Activated CD4-positive, alpha-beta T cell treated with anti-CD3 and anti-CD28 coated beads, Interleukin-2, amount 10 ng/mL, durations not matched to agents 7 days and 5 days (primary cell): Measurements from ENCODE around the gene FBXL4. TPM values are rescaled to one million over a fixed set of nuclear protein-coding genes. Genes with fewer than 3 reads are reported as not detected.

Source experiments
- CTCF ChIA-PET: fragments of 350-600 bp; sonication (Branson Sonifier 250); formaldehyde crosslinking; loops from one replicate; lab custom pipeline; 2021; ENCODE audit warnings: antibody characterized with exemption; lab: Charles Lee
- POLR2A ChIA-PET: fragments of 350-600 bp; sonication (Branson Sonifier 250); formaldehyde crosslinking; loops from one replicate; lab custom pipeline; 2021; ENCODE audit warnings: antibody characterized with exemption; lab: Charles Lee
- DNase-seq: peaks from one replicate; pipeline ENCODE4 v3.0.0-alpha.2; 2020
- H3K27ac Mint-ChIP-seq: one replicate; pipeline ENCODE4 v1.8.0; 2021; ENCODE audit warnings: mild to moderate bottlenecking, moderate library complexity, mixed read lengths
- H3K27me3 Mint-ChIP-seq: one replicate; pipeline ENCODE4 v1.8.0; 2021; ENCODE audit warnings: mixed read lengths
- H3K36me3 Mint-ChIP-seq: one replicate; pipeline ENCODE4 v1.8.0; 2021; ENCODE audit warnings: low read depth, mixed read lengths
- H3K4me1 Mint-ChIP-seq: one replicate; pipeline ENCODE4 v1.8.0; 2021; ENCODE audit warnings: mixed read lengths
- H3K4me3 Mint-ChIP-seq: one replicate; pipeline ENCODE4 v1.8.0; 2021; ENCODE audit warnings: mild to moderate bottlenecking, moderate library complexity, mixed read lengths
- H3K9me3 Mint-ChIP-seq: one replicate; pipeline ENCODE4 v1.8.0; 2021; ENCODE audit warnings: mixed read lengths
- total RNA-seq, 2 experiments: library from RNA; stranded (reverse); gene quantifications; one replicate each; pipeline ENCODE4 v1.2.3, GENCODE V29; 2021

Gene FBXL4
- total RNA-seq, 2 experiments from 2014 or later, result 11.2 to 12.6 TPM

DNA sequence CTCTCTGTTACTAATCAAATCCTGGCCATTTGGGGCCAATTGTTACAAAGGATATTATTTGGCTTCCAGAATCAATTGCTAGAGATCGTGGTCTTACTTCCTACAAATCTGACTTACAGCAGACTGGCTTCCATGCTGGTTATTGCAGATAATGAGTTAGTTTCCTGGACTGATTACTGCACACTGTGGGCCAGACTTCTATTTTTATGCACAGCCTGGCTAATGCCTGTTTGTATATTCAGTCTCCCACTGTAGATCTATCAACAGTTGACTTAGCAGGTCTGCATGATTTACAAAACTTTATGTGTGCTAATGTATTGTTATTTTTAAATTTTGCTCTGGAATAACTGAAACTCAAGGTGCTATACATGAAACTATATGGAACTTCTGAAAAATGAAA lies 25.8 kb upstream of the FBXL4 start:
- H3K4me1 Mint-ChIP-seq, result peaks cover 2% of the 10 kb centered on the region
- H3K27me3 Mint-ChIP-seq, result peaks cover 9% of the 10 kb centered on the region
- H3K36me3 Mint-ChIP-seq, result no peaks in the 10 kb centered on the region
- no peak overlapping the region for H3K4me3 Mint-ChIP-seq
- no peaks in the 10 kb centered on the region for H3K9me3 Mint-ChIP-seq
- no peak overlapping the region for H3K27ac Mint-ChIP-seq
- POLR2A ChIA-PET, result no interaction called here
- DNase-seq, result no peak
- CTCF ChIA-PET, result interaction anchor here (0.6 kb wide), 1 partner anchor 225 kb away, joined by 6 read pairs; no protein-coding TSS in a partner anchor

DNA sequence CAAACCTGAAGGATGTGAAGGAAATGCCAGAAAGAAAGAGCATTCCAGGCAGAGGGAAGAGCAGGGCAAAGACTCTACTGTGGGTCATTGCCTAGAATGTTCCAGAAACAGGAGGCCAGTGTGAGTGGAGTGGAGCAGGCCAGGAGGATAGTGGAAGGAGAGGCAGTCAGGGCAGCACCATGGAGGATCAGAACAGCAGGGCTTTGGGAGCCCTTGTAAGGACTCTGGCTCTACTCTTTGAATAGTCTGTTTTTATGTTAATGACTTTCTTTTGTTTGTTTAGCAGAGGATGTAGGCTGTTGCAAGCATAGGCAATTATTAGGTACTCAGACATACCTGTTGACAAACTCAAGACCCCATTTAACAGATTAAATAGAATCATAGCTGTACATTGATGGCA lies 23.6 kb upstream of the FBXL4 start:
- Mint-ChIP-seq H3K27ac (no peak overlapping the region), H3K4me1 (no peaks in the 10 kb centered on the region), H3K9me3 (no peaks in the 10 kb centered on the region), H3K27me3 (peaks cover 10% of the 10 kb centered on the region), H3K36me3 (no peaks in the 10 kb centered on the region), H3K4me3 (no peak overlapping the region)
- CTCF ChIA-PET, result no interaction called here
- POLR2A ChIA-PET, result no interaction called here
- no peak for DNase-seq

DNA sequence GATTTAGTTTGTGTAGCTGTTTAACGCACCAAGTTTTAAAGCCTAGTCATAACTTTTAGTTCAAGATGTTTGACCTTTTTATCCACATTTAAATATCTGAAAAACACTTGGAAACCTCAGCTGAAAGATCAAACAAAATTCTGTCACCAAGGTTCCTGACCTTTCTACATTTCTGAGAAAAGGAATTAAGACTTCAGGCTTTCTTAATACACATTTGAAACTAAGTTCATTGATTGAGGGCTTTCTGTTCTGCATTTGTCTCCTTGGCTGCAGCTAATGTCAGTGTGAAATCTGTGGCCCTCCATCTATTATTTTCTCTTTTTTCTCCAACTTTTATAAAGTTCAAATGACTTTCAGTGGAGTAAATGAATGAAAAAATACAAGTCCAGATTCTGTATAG lies 22.7 kb upstream of the FBXL4 start:
- Mint-ChIP-seq H3K27ac (no peak overlapping the region), H3K27me3 (peaks cover 13% of the 10 kb centered on the region), H3K4me3 (no peak overlapping the region), H3K9me3 (no peaks in the 10 kb centered on the region), H3K4me1 (no peaks in the 10 kb centered on the region), H3K36me3 (no peaks in the 10 kb centered on the region)
- ChIA-PET POLR2A (no interaction called here), CTCF (interaction anchor here (0.7 kb wide), 2 partner anchors 44 to 198 kb away, joined by 3 to 4 read pairs; no protein-coding TSS in a partner anchor)
- DNase-seq, result no peak

DNA sequence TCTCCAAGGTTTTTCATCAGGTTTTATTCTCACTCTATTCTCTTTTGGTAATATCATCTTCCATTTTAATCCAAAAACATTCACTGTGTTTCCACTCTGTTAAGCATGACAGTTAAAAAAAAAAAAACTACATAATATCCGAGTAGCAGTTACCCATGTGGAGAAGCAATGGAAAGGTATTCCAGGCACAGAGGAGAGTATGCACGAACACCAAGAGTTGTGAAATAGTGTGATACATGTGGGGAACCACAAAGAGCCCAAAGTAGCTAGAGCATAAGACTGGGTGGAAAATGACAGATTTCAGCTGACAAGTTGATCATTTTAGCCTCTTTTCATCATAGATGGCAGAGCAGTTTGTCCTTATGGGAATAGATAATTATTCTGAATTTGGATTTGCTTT lies 19.9 kb upstream of the FBXL4 start:
- Mint-ChIP-seq H3K4me3 (no peak overlapping the region), H3K27ac (no peak overlapping the region), H3K4me1 (no peaks in the 10 kb centered on the region), H3K27me3 (peaks cover 33% of the 10 kb centered on the region), H3K36me3 (no peaks in the 10 kb centered on the region), H3K9me3 (no peaks in the 10 kb centered on the region)
- ChIA-PET POLR2A (no interaction called here), CTCF (no interaction called here)
- DNase-seq, result no peak

DNA sequence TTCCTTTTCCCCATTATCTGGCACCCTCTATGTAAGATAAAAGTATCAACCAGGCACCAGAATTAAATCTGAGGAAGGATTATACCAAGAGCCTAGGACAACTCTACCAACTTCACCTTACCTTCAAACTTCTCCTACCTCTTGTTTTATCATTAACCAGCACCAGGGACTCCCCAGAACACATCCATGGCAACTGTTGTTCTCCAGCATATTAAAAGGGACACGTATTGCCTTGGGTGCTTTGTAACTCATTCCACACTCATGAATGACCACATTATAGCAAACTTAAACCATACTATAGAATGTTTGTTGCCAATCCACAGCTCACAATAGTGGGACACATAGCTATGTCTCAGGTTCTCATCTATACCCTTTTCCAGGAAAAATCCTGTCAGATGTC lies 11.9 kb upstream of the FBXL4 start:
- H3K9me3 Mint-ChIP-seq, result no peaks in the 10 kb centered on the region
- ChIA-PET POLR2A (no interaction called here), CTCF (no interaction called here)
- H3K27me3 Mint-ChIP-seq, result peaks cover 23% of the 10 kb centered on the region
- H3K27ac Mint-ChIP-seq, result no peak overlapping the region
- H3K4me1 Mint-ChIP-seq, result no peaks in the 10 kb centered on the region
- no peaks in the 10 kb centered on the region for H3K36me3 Mint-ChIP-seq
- no peak for DNase-seq
- H3K4me3 Mint-ChIP-seq, result no peak overlapping the region

GRCh38 chr6:98958776-98959175 lies 11.0 kb upstream of the FBXL4 start:
- no peak overlapping the region for H3K4me3 Mint-ChIP-seq
- no peaks in the 10 kb centered on the region for H3K4me1 Mint-ChIP-seq
- POLR2A ChIA-PET, result no interaction called here
- H3K36me3 Mint-ChIP-seq, result no peaks in the 10 kb centered on the region
- no peak overlapping the region for H3K27ac Mint-ChIP-seq
- CTCF ChIA-PET, result no interaction called here
- H3K9me3 Mint-ChIP-seq, result no peaks in the 10 kb centered on the region
- no peak for DNase-seq
- peaks cover 16% of the 10 kb centered on the region for H3K27me3 Mint-ChIP-seq

- Mint-ChIP-seq H3K27me3 (peaks cover 11% of the 10 kb centered on the region), H3K4me1 (no peaks in the 10 kb centered on the region), H3K27ac (no peak overlapping the region), H3K4me3 (no peak overlapping the region), H3K9me3 (no peaks in the 10 kb centered on the region), H3K36me3 (no peaks in the 10 kb centered on the region)
- POLR2A ChIA-PET, result no interaction called here
- DNase-seq, result no peak
- CTCF ChIA-PET, result no interaction called here
Observed at GRCh38 chr6:98957450-98957849, 9.7 kb upstream of the FBXL4 start.

GRCh38 chr6:98949589-98949988 lies 1.8 kb upstream of the FBXL4 start:
- DNase-seq, result no peak
- Mint-ChIP-seq H3K27ac (no peak overlapping the region), H3K4me1 (peaks cover 21% of the 10 kb centered on the region), H3K9me3 (no peaks in the 10 kb centered on the region), H3K36me3 (peaks cover 2% of the 10 kb centered on the region), H3K4me3 (no peak overlapping the region), H3K27me3 (peaks cover 28% of the 10 kb centered on the region)
- ChIA-PET CTCF (no interaction called here), POLR2A (no interaction called here)

DNA sequence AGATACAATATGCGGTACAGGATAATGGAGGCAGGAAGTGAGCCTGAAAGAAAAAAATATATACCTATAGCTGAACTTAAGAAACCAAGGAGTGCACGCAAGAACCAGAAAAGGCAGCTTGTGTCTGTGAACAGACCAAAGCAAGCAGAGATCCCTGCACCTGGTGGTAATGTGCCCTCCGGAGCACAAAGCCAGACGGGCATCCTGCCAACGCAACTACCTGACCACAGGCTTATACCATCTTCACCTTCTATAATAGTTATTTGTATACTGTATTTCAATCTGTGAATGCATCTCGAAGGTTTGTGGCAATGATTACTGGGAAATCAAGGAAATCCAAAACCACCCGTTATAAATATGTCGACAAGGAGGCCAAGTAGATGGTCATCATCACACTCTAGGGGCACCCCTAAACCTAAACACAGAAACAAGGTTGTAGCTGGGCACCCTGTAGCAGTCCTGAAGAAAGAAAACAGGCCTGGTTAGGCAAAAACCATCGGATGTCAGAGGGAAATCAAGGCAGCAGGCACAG lies 801 bp downstream of the FBXL4 start:
- H3K9me3 Mint-ChIP-seq, result peaks cover 14% of the 10 kb centered on the region
- peak; percentile 46 for DNase-seq
- peaks cover 15% of the 10 kb centered on the region for H3K36me3 Mint-ChIP-seq
- peak overlapping the region; percentile 97 for H3K27ac Mint-ChIP-seq
- ChIA-PET CTCF (no interaction called here), POLR2A (no interaction called here)
- H3K4me3 Mint-ChIP-seq, result peak overlapping the region; percentile 90
- H3K27me3 Mint-ChIP-seq, result peaks cover 24% of the 10 kb centered on the region
- H3K4me1 Mint-ChIP-seq, result peaks cover 26% of the 10 kb centered on the region

DNA sequence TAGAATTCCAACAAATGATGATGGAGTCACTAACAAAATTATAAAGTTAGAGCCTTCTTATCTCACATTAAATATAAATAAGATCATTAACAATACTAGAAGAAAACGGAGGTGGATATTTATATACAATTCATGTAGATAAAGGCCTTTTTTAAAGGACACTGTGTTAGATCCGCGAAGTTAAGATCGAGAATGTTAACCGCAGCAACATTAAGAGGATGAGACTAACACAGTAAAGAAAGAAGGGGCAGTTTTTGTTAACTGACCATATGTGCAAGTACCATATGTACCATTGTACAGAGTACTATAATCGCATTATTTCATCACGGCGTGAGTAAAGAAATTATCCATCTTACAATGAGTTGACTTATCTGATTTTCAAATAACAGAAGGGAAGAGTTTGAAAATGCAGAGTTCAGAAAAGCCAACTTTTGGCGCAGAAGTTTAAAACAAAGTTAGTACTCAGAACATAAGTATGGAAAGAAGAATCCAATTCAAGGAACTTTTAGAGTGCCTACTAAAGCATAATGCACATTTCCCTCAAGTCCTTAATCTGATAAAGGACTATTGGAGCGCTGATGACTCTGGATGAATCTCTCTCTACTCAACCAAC lies 1.4 kb downstream of the FBXL4 start:
- Mint-ChIP-seq H3K4me1 (peaks cover 26% of the 10 kb centered on the region), H3K27me3 (peaks cover 18% of the 10 kb centered on the region), H3K36me3 (peaks cover 19% of the 10 kb centered on the region), H3K4me3 (peak overlapping the region; percentile 90), H3K9me3 (peaks cover 18% of the 10 kb centered on the region), H3K27ac (peak overlapping the region; percentile 97)
- CTCF ChIA-PET, result no interaction called here
- no peak for DNase-seq
- POLR2A ChIA-PET, result no interaction called here

DNA sequence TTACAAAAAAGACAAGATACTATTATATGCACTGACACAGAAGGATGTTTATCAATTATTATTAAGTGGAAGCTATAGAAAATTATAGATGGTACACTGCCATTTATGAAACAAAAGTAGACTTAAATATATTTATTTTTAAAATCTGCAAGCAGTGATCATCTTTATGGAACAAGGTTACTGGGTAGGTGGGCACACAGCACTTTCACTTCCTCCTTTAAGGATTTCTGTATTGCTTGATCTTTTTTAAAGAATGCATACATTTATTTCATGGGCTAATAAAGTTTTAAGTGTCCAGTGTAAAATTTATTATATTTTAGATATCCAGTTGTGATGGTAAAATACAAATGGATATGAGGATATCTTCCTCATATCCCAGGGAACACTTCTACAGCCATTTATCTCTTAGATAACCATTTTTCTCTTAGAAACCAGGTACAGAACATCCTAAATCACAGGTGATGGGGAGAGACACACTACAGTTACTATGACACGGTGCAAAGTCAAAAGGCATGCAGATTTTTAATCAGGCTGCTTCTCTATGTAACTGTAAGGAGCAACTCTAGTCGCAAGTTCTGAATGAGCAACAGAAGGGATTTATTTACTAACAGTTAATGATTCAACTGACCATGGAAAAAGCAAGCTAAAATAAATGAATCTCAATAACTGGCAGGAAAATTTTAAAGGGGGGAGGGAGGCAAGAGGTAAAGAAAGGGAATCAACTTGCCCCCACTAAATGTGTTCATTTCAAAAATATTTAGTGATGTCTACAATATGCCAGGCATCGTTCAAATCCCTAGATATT lies 2.2 kb downstream of the FBXL4 start:
- Mint-ChIP-seq H3K27ac (peak overlapping the region; percentile 97), H3K9me3 (peaks cover 25% of the 10 kb centered on the region), H3K4me3 (peak overlapping the region; percentile 90), H3K27me3 (peaks cover 12% of the 10 kb centered on the region), H3K4me1 (peaks cover 26% of the 10 kb centered on the region), H3K36me3 (peaks cover 25% of the 10 kb centered on the region)
- POLR2A ChIA-PET, result no interaction called here
- CTCF ChIA-PET, result no interaction called here
- DNase-seq, result no peak

DNA sequence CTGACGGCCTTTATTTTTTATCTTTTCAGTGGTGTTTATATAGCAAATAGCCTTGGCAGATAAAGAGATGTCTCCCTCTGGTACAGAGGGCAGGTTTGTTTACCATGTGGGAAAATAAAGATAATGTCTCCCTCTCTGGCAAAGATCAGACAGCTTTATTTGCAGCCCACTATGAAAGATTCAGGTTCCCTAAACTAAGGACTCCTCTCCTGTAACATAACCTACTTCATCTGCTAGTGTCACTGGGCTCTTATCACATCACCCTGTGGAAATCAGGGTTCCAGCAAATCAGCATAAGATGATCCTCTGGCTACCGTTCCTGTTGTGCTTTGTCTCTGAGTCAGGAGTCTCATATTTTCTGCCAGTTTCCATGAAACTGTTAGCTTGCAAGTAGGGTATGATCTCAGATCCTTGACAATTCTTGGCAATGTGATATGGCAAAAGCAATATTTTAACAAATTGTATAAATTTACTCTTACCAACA lies 3.1 kb downstream of the FBXL4 start:
- H3K4me1 Mint-ChIP-seq, result peaks cover 27% of the 10 kb centered on the region
- no peak overlapping the region for H3K27ac Mint-ChIP-seq
- DNase-seq, result no peak
- H3K36me3 Mint-ChIP-seq, result peaks cover 30% of the 10 kb centered on the region
- peaks cover 6% of the 10 kb centered on the region for H3K27me3 Mint-ChIP-seq
- POLR2A ChIA-PET, result no interaction called here
- CTCF ChIA-PET, result no interaction called here
- peaks cover 29% of the 10 kb centered on the region for H3K9me3 Mint-ChIP-seq
- no peak overlapping the region for H3K4me3 Mint-ChIP-seq

DNA sequence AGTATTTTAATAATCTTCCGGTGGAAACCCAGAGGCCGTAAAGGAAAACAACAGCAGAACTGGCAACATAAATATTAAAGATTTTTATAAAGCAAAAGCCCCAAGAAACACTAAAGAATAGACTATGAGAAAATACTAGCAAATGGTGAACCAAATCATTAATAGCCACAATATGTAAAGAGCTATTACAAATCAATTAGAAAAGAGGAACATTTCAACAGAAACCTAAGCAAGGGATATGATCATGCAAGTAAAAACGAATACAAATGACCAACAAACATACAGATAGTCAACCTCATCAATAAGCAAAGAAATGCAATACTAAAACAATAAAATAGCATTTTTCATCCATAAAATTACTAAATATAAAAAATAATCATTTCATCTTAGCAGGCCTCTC lies 3.6 kb downstream of the FBXL4 start:
- Mint-ChIP-seq H3K27me3 (peaks cover 2% of the 10 kb centered on the region), H3K36me3 (peaks cover 35% of the 10 kb centered on the region), H3K4me1 (peaks cover 31% of the 10 kb centered on the region), H3K9me3 (peaks cover 33% of the 10 kb centered on the region), H3K4me3 (no peak overlapping the region), H3K27ac (no peak overlapping the region)
- POLR2A ChIA-PET, result no interaction called here
- CTCF ChIA-PET, result no interaction called here
- DNase-seq, result no peak
